WTC11 (cell line): ENCODE data around the gene GNB2. TPM values are rescaled to one million over a fixed set of nuclear protein-coding genes. Genes with fewer than 3 reads are reported as not detected.

ENCODE experiments used
- total RNA-seq: library from RNA; stranded (reverse); gene quantifications from 3 replicates; pipeline ENCODE4 v1.2.3, GENCODE V29; 2021

The GNB2 gene
- total RNA-seq, 1 experiment from 2014 or later: 194 TPM

Other genes with a start within 250 kb of the GNB2 start
- 1.4 to 1.5 TPM (median 1.4 TPM) in 3 replicates for gene ZCWPW1, start 245.0 kb upstream of the GNB2 start, total RNA-seq
- gene MEPCE, start 243.9 kb upstream of the GNB2 start, total RNA-seq: 41.9 to 49.6 TPM (median 47.7 TPM) in 3 replicates
- 85.9 to 90.8 TPM (median 88.3 TPM) in 3 replicates for gene PPP1R35, start 237.2 kb upstream of the GNB2 start, total RNA-seq
- 0.33 to 0.48 TPM (median 0.39 TPM) in 3 replicates for gene SPACDR, start 209.5 kb upstream of the GNB2 start, total RNA-seq
- gene TSC22D4, start 194.5 kb upstream of the GNB2 start, total RNA-seq: 27.5 to 34.5 TPM (median 29.7 TPM) in 3 replicates
- 6.2 to 7.6 TPM (median 6.7 TPM) in 3 replicates for gene NYAP1, start 189.8 kb upstream of the GNB2 start, total RNA-seq
- 6.4 to 7.4 TPM (median 7.4 TPM) in 3 replicates for gene AGFG2, start 134.5 kb upstream of the GNB2 start, total RNA-seq
- 9.3 to 11.7 TPM (median 9.7 TPM) in 3 replicates for gene SAP25, start 99.8 kb upstream of the GNB2 start, total RNA-seq
- gene LRCH4, start 87.6 kb upstream of the GNB2 start, total RNA-seq: 52.0 to 59.6 TPM (median 56.7 TPM) in 3 replicates
- gene FBXO24, start 87.4 kb upstream of the GNB2 start, total RNA-seq: 0.70 to 1.3 TPM (median 0.94 TPM) in 3 replicates
- gene PCOLCE, start 71.4 kb upstream of the GNB2 start, total RNA-seq: 53.5 to 74.8 TPM (median 70.4 TPM) in 3 replicates
- gene MOSPD3, start 61.2 kb upstream of the GNB2 start, total RNA-seq: 21.9 to 22.4 TPM (median 22.0 TPM) in 3 replicates
- 5.7 to 7.1 TPM (median 5.8 TPM) in 3 replicates for gene TFR2, start 32.2 kb upstream of the GNB2 start, total RNA-seq
- gene ACTL6B, start 17.3 kb upstream of the GNB2 start, total RNA-seq: 0.96 to 1.3 TPM (median 0.99 TPM) in 3 replicates
- 116 to 130 TPM (median 123 TPM) in 3 replicates for gene GIGYF1, start 20.5 kb downstream of the GNB2 start, total RNA-seq
- gene POP7, start 32.4 kb downstream of the GNB2 start, total RNA-seq: 71.9 to 79.2 TPM (median 78.1 TPM) in 3 replicates
- 0.63 to 0.76 TPM (median 0.66 TPM) in 3 replicates for gene EPO, start 46.7 kb downstream of the GNB2 start, total RNA-seq
- 0.02 to 0.07 TPM (median 0.02 TPM) in 3 replicates for gene ZAN, start 59.9 kb downstream of the GNB2 start, total RNA-seq
- 99.7 to 120 TPM (median 104 TPM) in 3 replicates for gene EPHB4, start 153.8 kb downstream of the GNB2 start, total RNA-seq
- gene SLC12A9, start 179.0 kb downstream of the GNB2 start, total RNA-seq: 32.6 to 39.3 TPM (median 34.1 TPM) in 3 replicates
- gene TRIP6, start 193.6 kb downstream of the GNB2 start, total RNA-seq: 128 to 140 TPM (median 130 TPM) in 3 replicates
- 209 to 238 TPM (median 233 TPM) in 3 replicates for gene SRRT, start 201.4 kb downstream of the GNB2 start, total RNA-seq
- gene UFSP1, start 216.0 kb downstream of the GNB2 start, total RNA-seq: 3.9 to 4.8 TPM (median 4.6 TPM) in 3 replicates
- 6.4 to 7.7 TPM (median 6.6 TPM) in 3 replicates for gene ACHE, start 222.1 kb downstream of the GNB2 start, total RNA-seq